HG03521 (cell line): Measurements from ENCODE around the gene ERF.

ENCODE experiments used
- ATAC-seq: cut with Tn5 transposase; IDR thresholded peaks from one replicate; pipeline ENCODE4 v1.9.1; 2021; ENCODE audit warnings: mild to moderate bottlenecking, moderate library complexity; ENCODE audit not compliant: unreplicated experiment

Gene ERF

GRCh38 chr19:42254089-42254849 is 659 bp downstream of the ERF start:
- no peak for ATAC-seq

DNA sequence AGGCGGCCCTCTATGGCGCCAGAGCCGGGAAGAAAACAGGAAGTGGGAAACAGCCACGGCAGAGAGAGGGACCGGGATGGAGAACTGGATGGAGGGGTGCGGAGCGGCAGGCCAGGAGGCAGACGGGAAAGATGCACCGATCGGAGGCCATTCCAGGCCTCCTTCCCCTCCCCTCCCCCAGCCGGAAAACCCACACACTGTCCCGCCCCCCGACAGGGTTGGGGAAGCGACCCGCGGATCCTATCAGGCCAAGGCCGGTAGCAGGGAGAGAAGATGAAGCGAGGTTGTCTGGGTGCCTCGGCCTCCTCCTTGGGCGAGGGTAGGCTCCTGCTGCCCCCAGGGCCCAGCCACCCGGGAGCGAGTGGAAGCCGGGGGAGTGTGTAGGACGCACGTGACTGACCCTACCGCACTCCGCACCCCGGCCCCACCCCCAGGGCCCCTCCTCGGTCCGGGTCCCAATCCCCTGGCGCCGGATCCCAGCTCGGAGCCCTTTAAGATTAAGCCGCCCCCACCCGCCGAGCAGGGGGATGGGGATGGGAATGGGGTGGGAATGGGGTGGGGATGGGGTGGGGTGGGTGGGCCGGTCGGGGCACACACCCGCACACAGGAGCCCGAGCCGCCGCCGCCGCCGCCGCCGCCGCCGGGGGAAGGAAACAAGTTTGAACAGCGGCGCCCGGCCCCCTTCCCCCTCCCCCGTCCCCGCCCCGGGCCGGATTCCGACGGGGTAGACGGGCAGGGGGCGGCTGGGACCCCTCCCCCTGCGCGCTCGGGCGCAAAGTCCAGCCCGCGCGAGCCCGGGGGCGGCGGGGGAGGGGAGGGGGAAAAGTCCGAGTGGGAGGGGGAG is 1.5 kb downstream of the ERF start:
- no peak for ATAC-seq

- ATAC-seq = no peak
Observed at GRCh38 chr19:42252365-42253244, 2.3 kb downstream of the ERF start.

DNA sequence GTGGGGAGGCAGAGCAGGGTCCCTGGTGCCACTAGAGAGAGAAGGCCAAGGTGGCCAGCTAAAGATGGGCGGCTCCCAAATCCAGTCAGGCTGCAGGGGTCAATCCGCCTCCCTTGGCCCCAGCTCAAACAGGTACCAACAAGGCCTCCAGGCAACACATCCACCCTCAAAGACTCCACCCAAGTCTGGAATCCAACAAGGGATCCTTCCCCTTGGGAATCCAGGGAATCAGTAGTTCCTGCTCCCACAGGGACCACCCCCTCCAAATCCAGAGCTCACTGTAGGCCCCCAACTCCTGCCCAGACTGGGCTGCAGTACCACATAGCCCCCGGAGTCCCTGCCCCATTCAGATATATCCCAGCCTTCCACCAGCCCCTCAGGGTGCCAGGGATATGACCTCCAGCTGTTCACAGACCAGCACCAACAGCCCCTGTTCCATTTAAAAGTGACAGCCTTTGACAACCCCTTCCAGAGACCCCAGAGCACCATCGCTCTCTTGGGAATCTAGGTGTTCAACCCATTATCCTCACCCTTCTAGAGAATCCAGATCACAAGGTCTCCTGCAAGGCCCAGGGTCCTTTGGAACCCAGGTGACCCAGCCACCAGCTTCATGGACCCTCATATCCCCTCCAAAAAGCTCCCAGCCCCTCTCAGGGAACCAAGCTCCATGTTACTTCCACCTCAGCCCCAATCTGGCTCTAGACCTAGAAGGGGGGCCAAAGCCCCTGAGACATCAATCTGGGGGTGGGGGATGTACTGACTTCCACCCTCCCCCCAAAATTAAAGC is 3.2 kb downstream of the ERF start:
- ATAC-seq = no peak

GRCh38 chr19:42250666-42251531 is 4.0 kb downstream of the ERF start:
- ATAC-seq = no peak

DNA sequence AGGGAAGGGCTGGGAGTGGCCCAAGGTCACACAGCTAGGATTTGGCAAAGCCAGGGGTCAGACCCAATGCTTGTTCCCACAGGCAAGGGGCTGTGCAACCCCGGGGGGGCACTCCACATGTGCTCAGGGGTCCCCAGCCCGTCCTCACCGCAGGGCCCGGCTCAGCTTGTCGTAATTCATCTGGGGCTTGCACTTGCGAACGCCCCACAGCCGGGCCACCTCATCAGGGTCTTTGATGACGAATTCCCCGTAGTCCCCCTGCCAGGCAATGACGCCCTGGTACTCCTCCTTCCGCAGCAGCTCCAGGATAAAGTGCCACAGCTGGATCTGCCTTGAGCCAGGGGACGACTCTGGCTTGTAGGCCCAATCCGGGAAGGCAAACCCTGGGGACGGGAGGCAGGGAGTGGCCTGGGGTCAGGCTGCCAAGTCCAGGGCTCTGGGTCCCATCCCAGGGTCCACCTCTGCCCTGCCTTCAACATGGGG is 4.7 kb downstream of the ERF start:
- no peak for ATAC-seq

DNA sequence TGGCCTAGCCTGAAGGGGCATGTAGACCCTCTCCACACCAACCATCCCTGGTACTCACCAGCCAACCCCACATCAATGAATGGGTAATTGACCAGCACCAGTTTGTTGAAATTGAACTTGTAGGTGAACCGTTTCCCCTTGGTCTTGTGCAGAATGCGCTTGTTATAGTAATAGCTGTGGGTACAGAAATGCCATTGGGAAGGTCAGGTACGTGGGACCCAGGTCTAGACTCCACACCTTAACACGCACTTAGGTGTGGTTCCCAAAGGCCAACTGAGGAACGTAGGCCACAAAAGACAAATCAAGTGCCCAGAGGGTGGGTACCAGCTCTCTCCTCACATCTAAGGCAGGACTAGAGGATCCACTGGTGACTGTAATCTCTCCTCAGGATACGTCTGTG is 5.2 kb downstream of the ERF start:
- no peak for ATAC-seq

DNA sequence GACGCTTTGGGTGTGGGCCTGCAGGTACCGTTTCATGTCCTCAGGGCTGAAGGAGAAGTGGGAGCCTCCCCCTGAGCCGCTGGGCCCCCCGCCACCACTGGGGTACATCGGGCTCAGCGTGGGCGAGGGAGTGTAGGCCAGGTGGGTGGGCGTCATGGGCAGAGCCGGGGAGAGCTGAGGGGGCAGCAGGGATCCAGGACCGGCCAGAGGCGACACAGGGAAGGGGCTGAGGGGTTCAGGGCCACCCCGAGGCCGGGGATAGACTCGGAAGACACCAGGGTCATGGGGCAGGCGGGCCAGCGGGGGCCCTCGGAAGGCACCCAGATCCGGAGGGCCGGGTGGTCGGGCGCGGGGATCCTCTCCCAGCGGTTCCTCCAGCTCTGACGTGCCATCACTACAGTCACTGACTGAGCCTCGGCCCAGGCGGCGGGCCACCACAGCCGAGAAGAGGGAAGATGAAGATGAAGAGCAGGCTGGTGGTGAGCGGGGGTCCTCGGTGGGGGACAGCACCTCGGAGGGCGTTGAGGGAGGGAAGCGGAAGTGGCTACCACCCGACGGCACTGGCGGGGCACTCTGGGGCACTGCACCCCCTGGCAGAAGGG is 5.7 kb downstream of the ERF start:
- ATAC-seq = no peak

DNA sequence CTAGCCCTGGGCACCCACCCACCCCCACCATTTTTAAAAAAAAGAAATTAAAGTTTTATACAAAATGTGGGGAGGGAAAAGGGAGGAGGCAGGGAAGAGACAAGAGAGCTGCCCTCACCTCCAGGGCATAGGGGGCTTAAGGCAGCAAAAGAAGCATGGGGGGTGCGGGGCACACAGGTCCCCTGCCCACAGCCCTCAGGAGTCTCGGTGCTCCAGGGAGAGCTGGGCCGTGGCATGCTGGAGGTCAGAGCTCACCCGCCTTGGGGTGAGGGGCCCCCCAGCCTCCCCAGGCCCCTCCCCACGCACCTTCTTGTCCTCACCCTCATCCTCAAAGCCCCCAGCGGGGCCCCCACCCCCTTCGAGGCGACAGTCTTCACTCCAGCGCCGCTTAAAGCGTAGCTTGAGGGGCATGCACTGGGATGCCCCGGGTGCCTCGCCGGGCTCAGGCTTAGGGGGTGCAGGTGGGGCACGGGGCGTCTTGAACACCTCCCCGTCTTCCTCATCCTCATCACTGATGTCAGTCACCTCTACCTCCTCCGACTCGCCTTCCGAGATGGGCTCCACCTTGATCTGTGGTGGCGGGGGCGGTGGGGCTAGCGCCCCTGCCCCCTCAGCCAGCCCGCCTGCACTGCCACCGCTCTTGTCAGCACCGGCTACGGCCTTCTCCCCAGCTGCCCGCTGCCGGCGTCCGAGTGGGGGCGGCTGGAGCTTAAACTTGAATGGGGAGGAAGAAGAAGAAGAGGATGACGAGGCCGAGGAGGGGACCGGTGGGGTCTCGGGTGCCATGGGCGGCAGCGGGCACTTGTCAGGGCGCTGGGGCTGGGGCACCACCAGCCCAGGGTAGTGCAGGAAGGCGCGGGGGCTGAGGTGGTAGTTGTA is 6.4 kb downstream of the ERF start:
- no peak for ATAC-seq

DNA sequence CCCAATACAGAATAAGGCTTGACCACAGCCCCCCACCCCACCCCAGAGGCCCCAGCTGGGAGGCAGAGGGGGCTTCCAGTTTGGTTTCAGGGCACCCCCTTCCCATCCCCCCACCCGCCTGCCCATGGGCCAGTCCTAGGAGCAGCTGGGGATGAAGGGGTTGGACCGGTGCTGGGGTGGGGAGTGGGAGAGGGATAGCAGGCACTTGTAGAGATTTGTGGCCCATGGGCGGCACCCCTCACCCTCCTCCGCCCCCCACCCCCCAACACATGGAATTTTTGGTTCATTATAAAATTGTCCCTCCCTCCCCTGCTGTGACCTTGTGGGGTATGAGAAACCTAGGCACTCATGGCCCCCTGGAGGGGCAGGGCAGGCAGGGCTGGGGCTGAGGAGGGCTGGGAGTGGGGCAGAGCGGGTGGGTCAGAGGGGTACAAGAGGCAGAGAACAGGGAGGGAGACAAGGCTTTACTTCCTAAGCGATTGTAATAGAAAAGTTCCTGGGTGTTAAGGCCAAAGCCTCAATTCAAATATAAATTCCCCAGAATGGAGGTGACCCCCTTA is 7.2 kb downstream of the ERF start:
- no peak for ATAC-seq

GRCh38 chr19:42246922-42247639 is 7.8 kb downstream of the ERF start:
- ATAC-seq = no peak

GRCh38 chr19:42246143-42246921 is 8.6 kb downstream of the ERF start:
- no peak for ATAC-seq

- no peak for ATAC-seq
Observed at GRCh38 chr19:42245231-42245630, 9.7 kb downstream of the ERF start.

GRCh38 chr19:42244347-42245220 is 10.3 kb downstream of the ERF start:
- no peak for ATAC-seq
